Loucy (cell line): ENCODE results near the gene ASPHD2.

ENCODE experiments used
- H2AFZ ChIP-seq: fragments of 200-600 bp; sonication (generic); 2 replicates; pipeline ENCODE4 v1.6.0; 2016; ENCODE audit warnings: antibody characterized with exemption, mild to moderate bottlenecking, low read length, moderate library complexity
- H3F3A ChIP-seq: fragments of 200-600 bp; 2 replicates; pipeline ENCODE4 v1.6.0; 2016; ENCODE audit warnings: antibody characterized with exemption, low read depth, mild to moderate bottlenecking
- H3K27me3 ChIP-seq: fragments of 200-600 bp; sonication (generic); 2 replicates; pipeline ENCODE4 v1.6.1; 2014; ENCODE audit warnings: low read length, mild to moderate bottlenecking; ENCODE audit not compliant: insufficient read depth, poor library complexity, severe bottlenecking
- H3K36me3 ChIP-seq: fragments of 200-600 bp; sonication (generic); 2 replicates; pipeline ENCODE4 v1.6.1; 2016; ENCODE audit warnings: low read length; ENCODE audit not compliant: insufficient read depth
- H3K4me1 ChIP-seq: fragments of 200-600 bp; sonication (generic); 2 replicates; pipeline ENCODE4 v1.5.1; 2014; ENCODE audit warnings: low read length, mild to moderate bottlenecking; ENCODE audit not compliant: insufficient read depth, poor library complexity, severe bottlenecking
- H3K4me2 ChIP-seq: fragments of 200-600 bp; sonication (generic); 2 replicates; pipeline ENCODE4 v1.6.0; 2014; ENCODE audit warnings: antibody characterized with exemption, low read length, low read depth, mild to moderate bottlenecking; ENCODE audit not compliant: poor library complexity, severe bottlenecking
- H3K4me3 ChIP-seq: fragments of 200-600 bp; sonication (generic); 2 replicates; pipeline ENCODE4 v1.5.1; 2014; ENCODE audit warnings: low read length, mild to moderate bottlenecking, mixed read lengths; ENCODE audit not compliant: poor library complexity, severe bottlenecking
- H3K79me2 ChIP-seq: fragments of 200-600 bp; sonication (generic); 2 replicates; pipeline ENCODE4 v1.6.1; 2014; ENCODE audit warnings: low read length; ENCODE audit not compliant: insufficient read depth
- H3K9ac ChIP-seq: fragments of 200-600 bp; sonication (generic); 2 replicates; pipeline ENCODE4 v1.6.0; 2014; ENCODE audit warnings: mild to moderate bottlenecking, low read depth, low read length, moderate library complexity; ENCODE audit not compliant: poor library complexity, severe bottlenecking
- H3K9me2 ChIP-seq: fragments of 200-600 bp; sonication (generic); replicated peaks from 2 replicates; pipeline ENCODE4 v1.6.1; 2016; ENCODE audit warnings: low read depth, low read length, mixed read lengths
- H3K9me3 ChIP-seq: fragments of 200-600 bp; sonication (generic); 2 replicates; pipeline ENCODE4 v1.6.1; 2014; ENCODE audit warnings: mild to moderate bottlenecking, antibody characterized with exemption, low read length, low read depth; ENCODE audit not compliant: insufficient read depth
- H4K20me1 ChIP-seq: fragments of 200-600 bp; sonication (generic); 2 replicates; pipeline ENCODE4 v1.6.0; 2014; ENCODE audit warnings: antibody characterized with exemption, low read length, mild to moderate bottlenecking; ENCODE audit not compliant: insufficient read depth, poor library complexity, severe bottlenecking
- EZH2phosphoT487 ChIP-seq: fragments of 200-600 bp; IDR thresholded peaks from 2 replicates; pipeline ENCODE4 v1.6.1; 2018; ENCODE audit warnings: antibody characterized with exemption, mild to moderate bottlenecking, moderate library complexity, borderline replicate concordance
- TF ChIP-seq, protein P1 (sequence below): fragments of 200-600 bp; sonication (generic); conservative IDR thresholded peaks from 2 replicates; pipeline ENCODE4 v1.5.1; 2014; ENCODE audit warnings: mild to moderate bottlenecking, antibody characterized with exemption, low read length

The ASPHD2 gene

DNA sequence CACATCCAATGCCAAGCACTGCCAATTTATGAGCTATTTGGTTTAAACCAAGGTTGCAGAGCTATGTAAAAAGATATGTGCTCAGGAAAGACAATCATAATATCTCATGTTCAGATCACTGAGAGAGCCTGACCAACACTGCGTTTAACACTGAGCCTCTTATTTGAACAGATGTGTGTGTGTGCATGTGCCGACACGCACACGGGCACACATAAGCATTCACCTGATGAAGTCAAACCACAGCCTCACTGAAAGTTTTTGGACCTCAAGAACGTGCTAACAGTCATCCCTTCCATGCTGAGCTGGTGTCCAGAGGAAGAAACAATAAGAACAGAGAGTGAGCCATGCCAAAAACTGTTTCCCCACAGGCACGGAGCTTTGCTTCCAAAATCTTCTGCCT, 31.1 kb downstream of the ASPHD2 start:
- H3K4me3 ChIP-seq, result no peak overlapping the region
- no peaks in the 10 kb centered on the region for H3K27me3 ChIP-seq
- peaks cover 63% of the 10 kb centered on the region; the same call in 1 of the 2 replicates for H3K36me3 ChIP-seq
- peaks cover 13% of the 10 kb centered on the region for H4K20me1 ChIP-seq
- no peak overlapping the region for H2AFZ ChIP-seq
- H3K9me3 ChIP-seq, result no peaks in the 10 kb centered on the region
- no peaks in the 10 kb centered on the region for H3F3A ChIP-seq
- peaks cover 20% of the 10 kb centered on the region for H3K79me2 ChIP-seq
- TF ChIP-seq EZH2phosphoT487, result no peak
- TF ChIP-seq, protein P1, sequence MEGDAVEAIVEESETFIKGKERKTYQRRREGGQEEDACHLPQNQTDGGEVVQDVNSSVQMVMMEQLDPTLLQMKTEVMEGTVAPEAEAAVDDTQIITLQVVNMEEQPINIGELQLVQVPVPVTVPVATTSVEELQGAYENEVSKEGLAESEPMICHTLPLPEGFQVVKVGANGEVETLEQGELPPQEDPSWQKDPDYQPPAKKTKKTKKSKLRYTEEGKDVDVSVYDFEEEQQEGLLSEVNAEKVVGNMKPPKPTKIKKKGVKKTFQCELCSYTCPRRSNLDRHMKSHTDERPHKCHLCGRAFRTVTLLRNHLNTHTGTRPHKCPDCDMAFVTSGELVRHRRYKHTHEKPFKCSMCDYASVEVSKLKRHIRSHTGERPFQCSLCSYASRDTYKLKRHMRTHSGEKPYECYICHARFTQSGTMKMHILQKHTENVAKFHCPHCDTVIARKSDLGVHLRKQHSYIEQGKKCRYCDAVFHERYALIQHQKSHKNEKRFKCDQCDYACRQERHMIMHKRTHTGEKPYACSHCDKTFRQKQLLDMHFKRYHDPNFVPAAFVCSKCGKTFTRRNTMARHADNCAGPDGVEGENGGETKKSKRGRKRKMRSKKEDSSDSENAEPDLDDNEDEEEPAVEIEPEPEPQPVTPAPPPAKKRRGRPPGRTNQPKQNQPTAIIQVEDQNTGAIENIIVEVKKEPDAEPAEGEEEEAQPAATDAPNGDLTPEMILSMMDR, result no peak
- H3K4me2 ChIP-seq, result no peak overlapping the region
- H3K4me1 ChIP-seq, result no peaks in the 10 kb centered on the region
- no peaks in the 10 kb centered on the region for H3K9me2 ChIP-seq
- H3K9ac ChIP-seq, result no peak overlapping the region

DNA sequence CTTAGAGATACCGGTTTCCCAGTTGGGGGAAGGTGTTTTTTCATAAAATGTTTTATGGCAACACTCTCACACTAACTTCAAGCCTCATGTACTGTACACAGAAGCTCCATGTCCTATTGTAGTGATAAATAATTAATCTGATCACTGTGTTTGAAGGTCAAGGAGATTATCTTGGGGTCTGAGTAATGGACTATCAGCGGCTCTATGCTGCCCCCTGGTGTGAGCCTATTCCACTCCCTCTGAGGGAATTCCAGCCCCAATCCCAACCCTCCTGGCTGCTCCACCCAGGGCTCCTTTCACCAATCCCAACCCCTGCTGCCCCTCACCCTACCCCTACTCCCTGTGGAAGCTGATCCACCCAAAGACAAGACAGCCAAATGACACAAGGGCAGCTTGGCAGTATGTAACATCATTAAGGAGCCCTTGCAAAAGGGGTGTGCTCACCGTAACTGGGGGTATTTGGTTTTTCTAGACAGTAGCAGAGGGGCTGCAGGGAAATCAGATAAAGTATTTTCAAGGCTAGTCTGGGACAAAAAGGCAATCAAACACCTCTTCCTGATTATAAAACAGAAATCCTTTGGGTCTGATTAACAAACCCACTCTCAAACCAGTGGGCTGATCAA, 32.2 kb downstream of the ASPHD2 start:
- Histone ChIP-seq H2AFZ (no peak overlapping the region), H3K79me2 (peaks cover 20% of the 10 kb centered on the region), H3K27me3 (no peaks in the 10 kb centered on the region), H3K36me3 (peaks cover 65% of the 10 kb centered on the region; the same call in 1 of the 2 replicates), H3K9me3 (no peaks in the 10 kb centered on the region), H3K9me2 (no peaks in the 10 kb centered on the region), H4K20me1 (peaks cover 13% of the 10 kb centered on the region), H3K4me2 (no peak overlapping the region), H3K4me3 (no peak overlapping the region), H3K9ac (no peak overlapping the region), H3K4me1 (no peaks in the 10 kb centered on the region), H3F3A (no peaks in the 10 kb centered on the region)
- TF ChIP-seq EZH2phosphoT487, result no peak
- TF ChIP-seq, protein P1, result peak; percentile 96

DNA sequence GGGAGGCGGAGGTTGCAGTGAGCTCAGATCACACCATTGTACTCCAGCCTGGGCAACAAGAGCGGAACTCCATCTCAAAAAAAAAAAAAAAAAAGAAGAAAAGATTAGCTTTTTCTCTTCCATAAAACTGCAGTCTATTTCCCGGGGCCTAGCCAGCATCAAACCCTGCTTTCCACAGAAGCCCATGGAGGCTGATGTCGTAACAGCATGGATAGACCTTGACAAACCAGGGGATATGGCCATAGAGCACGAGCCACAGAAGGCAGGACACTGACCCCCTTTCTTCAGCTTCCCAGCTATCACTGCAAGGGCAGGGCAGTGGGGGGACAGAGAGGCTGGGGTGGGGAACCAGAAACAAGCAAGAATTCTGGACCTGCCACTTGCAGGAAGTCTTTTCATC, 33.0 kb downstream of the ASPHD2 start:
- H3K4me3 ChIP-seq, result no peak overlapping the region
- no peaks in the 10 kb centered on the region for H3K9me3 ChIP-seq
- H4K20me1 ChIP-seq, result peaks cover 13% of the 10 kb centered on the region
- no peak overlapping the region for H2AFZ ChIP-seq
- H3K27me3 ChIP-seq, result no peaks in the 10 kb centered on the region
- TF ChIP-seq, protein P1, result no peak
- no peak for TF ChIP-seq EZH2phosphoT487
- H3F3A ChIP-seq, result no peaks in the 10 kb centered on the region
- no peaks in the 10 kb centered on the region for H3K9me2 ChIP-seq
- H3K4me1 ChIP-seq, result no peaks in the 10 kb centered on the region
- H3K36me3 ChIP-seq, result peaks cover 73% of the 10 kb centered on the region; the same call in 1 of the 2 replicates
- H3K9ac ChIP-seq, result no peak overlapping the region
- no peak overlapping the region for H3K4me2 ChIP-seq
- H3K79me2 ChIP-seq, result peaks cover 20% of the 10 kb centered on the region
